Measurements from ENCODE around the gene ZNF215.
"Not testable (repeated sequence)": the region's sequence is repeated elsewhere in the genome, so short reads cannot be mapped to it uniquely, and the experiment has no call there.

ZNF215 gene

DNA sequence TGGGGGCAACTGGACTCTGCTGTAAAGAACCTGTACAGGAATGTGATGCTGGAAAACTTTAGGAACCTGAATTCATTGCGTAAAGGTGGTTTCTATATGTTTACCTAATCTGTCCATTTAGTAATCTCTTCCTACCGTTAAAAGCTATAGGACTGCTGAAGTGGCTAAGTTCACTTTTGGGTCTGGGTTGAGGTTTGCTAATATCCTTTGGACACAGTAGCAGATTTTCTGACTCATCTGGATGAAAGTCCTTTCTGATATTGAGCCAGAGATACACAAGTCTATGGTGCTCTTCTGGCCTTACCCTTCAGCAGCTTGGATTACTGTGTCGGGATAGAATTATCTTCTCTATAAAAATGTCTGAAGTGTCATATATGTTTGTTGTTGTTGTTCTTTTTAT is 16.9 kb downstream of the ZNF215 start:
- FAIRE-seq = no peak

DNA sequence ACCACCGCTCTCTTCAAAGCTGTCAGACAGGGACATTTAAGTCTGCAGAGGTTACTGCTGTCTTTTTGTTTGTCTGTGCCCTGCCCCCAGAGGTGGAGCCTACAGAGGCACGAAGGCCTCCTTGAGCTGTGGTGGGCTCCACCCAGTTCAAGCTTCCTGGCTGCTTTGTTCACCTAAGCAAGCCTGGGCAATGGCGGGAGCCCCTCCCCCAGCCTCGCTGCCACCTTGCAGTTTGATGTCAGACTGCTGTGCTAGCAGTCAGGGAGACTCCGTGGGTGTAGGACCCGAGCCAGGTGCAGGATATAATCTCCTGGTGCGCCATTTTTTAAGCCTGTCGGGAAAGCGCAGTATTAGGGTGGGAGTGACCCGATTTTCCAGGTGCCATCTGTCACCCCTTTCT is 28.0 kb downstream of the ZNF215 start:
- FAIRE-seq = not testable (repeated sequence)

DNA sequence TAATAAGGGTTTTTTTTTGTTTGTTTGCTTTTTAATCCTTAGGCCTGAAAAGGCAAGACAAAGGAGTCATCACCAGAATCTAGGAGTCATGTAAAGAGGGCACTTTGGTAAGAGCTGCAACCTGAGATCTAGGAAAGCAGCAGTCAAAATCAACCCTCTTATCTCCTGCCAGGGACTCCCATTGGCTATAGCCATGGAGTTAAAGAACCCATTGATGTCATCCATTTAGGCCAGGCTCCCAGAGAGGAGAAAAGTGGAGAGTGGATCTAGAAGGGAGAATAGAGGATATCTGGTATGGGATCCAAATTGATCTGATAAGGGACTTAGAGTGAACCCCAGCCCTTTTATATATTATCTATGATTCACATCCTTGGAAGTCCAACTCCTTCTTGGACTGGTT is 35.9 kb downstream of the ZNF215 start:
- FAIRE-seq = no peak

DNA sequence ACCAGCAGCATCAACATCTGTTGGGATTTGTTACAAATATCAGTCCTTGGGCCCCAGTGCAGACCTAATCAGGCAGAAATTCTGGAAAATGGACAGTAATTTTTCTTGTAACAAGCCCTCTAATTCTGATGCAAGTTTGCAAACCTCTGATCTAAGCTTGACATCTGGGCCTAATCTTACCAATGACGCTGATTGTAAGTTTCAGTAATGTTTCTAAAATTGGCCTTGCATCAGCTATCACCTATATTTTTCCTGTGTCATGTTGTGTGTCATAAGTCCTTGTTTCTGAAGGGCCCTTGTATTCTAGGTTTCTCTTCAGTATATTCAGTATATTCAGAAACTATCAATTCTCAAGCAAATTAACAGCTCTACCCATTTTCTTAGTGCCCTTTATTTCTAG is 36.4 kb downstream of the ZNF215 start:
- FAIRE-seq = no peak

DNA sequence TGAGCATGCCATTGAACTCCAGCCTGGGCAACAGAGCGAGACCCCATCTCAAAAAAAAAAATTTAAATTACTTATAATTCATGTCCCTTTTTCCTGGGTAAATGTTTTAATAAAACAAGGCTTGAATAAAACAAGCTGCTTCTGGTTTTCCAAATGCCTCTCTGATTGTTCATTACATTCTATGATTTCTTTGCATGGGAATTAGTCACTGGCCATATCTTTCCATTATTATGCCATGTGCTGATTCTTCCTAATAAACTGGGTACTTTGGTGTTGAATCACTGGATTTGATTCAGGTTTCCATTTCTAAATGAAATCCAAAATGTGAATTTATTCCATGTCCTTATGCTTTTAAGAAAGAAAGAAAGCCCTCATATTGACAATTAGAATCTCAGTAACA is 42.6 kb downstream of the ZNF215 start:
- no peak for FAIRE-seq

DNA sequence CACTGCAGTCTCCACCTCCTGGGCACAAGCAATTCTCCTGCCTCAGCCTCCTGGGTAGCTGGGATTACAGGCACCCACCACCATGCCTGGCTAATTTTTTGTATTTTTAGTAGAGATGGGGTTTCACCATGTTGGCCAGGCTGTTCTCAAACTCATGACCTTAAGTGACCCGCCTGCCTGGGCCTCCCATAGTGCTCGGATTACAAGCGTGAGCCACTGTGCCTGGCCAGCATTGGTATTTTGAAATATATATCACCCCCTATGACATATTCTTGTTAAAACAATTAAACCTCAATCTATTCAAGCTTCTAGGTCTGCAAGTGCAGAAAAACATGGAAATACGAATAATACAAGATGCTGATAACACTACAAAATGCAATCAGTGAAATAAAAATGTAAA is 43.6 kb downstream of the ZNF215 start:
- FAIRE-seq = not testable (repeated sequence)

DNA sequence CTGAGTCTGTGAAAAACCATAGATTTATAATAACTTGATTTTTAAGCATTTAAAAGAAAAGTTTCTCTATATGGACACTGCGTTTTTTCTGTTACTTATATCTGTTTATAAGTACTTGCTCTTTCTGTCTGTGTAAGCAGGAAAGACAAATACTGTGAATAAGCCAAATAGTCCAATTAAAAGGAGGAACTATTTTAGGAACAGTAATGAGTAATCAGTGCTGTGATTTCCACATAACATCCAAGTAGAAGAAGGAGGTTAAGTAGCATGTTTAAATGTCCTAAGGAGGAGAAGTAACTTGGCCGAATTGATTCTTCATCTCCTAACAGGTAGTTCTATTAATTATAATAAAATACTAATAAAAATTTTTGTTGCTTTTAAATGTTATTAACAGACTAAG is 53.1 kb downstream of the ZNF215 start:
- FAIRE-seq = no peak

DNA sequence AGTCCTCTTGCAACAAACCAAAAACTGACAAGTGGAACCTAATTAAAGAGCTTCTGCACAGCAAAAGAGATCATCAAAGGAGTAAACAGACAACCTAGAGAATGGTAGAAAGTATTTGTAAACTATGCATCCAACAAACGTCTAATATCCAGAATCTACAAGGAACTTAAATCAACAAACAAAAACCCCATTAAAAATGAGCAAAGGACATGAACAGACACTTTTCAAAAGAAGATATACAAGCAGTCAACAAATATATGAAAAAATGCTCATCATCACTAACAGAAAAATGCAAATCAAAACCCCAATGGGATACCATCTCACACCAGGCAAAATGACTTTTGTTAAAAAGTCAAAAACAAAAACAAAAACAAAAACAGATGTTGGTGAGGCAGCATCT is 60.3 kb downstream of the ZNF215 start:
- no peak for FAIRE-seq

DNA sequence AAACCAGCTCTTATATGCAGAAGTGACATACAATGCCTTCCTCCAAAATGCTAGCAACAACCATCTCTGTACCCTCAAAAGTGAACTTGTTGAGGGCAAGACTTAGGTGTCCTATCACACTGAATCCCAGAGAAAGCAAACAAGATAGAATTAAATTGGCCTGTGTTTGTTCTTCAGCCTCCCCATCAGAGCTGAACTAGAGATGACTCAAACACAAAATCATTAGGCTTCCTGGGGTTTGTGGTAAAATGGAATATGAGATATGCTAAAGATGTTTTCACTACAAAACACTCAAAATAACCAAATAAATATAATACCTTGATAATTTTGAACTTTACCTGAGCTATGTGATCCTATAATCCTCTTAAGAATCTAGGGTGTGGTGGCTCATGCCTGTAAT is 62.3 kb downstream of the ZNF215 start:
- FAIRE-seq = no peak

DNA sequence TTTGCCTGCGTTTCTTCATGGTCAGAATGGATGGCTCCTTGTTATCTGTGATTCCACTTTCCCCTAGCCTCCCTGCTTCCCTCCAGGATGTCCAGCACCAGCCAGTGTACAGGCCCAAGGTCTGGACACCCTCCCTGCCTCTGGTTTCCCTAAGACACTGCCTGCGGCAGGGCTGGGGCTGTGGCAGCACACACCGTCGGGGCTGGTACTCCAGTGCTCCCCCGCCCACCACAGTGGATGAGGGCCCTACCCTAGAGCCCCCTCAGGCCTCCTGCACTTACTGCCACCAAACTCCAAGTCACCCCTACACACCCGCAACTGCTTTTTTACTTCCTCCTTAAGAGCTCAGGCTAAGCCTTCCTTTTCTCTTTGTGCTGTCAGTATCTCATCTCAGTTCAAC is 65.0 kb downstream of the ZNF215 start:
- no peak for FAIRE-seq

DNA sequence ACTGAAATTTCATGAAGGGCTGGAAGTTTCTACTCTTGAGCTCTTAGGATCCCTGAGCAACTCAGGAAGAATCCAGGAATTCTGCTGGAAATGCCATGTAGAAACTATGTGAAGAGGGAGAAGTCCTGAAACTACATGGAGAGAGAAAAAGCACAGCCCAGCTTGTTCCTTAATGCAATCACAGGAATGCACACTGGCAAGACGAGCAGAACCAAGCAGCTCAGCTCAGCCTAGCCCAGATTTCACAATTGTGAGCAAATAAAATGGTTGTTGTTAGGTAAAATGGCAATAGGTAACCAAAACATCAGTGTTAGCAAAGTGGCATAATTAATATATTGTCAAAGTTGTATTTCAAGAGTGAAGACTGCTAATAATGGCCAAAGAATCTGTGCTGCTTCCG is 65.8 kb downstream of the ZNF215 start:
- FAIRE-seq = no peak

DNA sequence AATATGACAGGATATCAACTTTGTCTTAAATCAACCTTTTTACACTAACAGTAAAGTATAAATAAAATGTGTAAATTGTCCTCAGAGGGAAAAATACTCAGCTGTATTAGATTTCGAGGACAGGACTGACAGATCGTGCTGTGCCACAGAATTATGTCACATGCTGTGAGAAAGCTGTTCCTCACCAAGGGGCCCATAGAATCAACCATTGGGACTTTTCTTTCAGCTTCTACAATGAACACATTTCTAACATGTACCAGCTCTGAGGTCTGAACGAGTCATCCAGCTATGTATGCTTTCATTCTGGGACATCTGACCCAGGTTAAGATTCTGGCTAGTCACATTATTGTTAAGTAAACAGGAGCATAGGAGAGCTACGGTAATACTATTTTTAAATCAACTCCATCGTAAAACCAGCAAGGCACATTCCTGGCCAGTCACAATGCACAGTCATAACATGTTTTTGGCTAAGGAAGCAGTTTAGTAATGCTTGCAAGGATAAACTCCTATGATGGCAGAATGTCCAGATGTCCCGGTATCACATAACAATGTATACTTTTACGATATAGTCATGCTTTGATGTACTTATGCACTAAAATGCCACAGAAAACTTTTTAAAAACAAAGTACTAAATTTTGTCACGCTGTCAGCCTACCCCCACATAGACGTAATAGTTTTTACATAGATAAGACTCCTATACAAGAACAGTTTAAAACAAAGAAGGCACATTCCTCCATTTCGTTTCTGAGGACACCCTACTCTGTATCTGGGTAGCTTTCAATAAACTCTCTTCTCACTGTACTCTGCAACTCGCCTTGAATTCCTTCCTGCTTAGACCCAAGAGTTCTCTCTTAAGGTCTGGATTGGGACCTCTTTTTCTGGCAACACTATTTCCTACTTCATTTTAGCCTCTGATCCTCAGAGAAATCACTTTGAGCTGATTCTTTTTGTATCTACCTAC is 66.5 kb downstream of the ZNF215 start:
- no peak for FAIRE-seq

DNA sequence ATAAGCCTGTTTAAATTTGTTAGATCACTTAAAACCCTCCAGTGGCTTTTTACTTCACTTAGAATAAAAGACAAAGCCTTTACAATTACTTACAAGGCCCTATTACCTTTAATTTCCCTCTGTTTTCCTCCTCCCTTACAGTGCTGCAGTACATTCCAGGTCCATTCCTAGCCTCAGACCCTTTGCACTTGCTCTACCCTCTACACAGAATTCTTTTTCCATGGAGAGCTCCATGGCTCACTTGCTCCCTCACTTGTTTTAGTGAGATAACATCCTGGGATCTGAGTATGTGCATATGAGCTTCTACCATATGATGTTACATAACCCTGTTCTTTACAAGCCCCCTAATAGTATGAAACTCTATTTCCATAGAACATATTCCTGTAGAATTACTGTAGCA is 69.5 kb downstream of the ZNF215 start:
- FAIRE-seq = no peak

DNA sequence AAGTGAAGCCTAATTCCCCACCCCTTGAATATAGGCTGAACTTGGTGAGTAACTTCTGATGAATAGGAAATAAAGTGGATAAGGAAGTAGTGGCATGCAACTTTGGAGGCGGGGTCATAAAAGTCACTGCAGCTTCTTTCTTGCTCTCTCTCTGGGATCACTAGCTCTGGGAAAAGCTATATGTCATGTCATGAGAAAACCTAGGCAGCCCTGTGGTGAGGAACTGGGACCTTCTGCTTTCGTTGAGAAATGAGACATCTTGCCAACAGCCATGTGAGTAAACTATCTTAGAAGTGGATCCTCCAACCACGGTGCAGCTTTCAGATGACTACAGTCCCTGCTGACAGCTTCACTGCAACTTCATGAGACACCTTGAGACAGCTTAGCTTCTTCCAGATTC is 78.3 kb downstream of the ZNF215 start:
- FAIRE-seq = no peak
